GM19397 (cell line): ENCODE data around the gene NPNT.

Source experiments
- ATAC-seq: cut with Tn5 transposase; IDR thresholded peaks from one replicate; pipeline ENCODE4 v1.9.1; 2021; ENCODE audit warnings: mild to moderate bottlenecking, moderate library complexity; ENCODE audit not compliant: unreplicated experiment

The NPNT gene

GRCh38 chr4:105917171-105917685, 22.0 kb downstream of the NPNT start:
- ATAC-seq: no peak

DNA sequence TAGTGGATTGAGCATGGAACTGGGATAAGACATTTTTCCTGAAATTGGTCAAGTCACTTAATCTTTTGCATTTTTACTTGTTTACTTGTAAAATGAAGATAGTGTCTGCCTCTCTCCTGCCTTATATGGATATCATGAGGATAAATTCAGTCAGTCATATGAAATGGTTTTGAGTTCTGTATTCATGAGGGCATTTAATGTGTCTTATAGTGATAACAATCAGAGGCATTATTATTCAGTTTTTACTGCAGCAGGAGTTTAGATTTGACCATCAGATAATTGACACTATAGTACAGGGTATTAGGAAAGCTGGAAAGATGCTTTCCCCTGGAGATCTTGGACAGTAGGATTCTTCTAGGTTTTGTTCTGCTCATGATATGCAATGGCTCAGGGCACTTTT, 26.0 kb downstream of the NPNT start:
- ATAC-seq: no peak

GRCh38 chr4:105923497-105924238, 28.4 kb downstream of the NPNT start:
- no peak for ATAC-seq

DNA sequence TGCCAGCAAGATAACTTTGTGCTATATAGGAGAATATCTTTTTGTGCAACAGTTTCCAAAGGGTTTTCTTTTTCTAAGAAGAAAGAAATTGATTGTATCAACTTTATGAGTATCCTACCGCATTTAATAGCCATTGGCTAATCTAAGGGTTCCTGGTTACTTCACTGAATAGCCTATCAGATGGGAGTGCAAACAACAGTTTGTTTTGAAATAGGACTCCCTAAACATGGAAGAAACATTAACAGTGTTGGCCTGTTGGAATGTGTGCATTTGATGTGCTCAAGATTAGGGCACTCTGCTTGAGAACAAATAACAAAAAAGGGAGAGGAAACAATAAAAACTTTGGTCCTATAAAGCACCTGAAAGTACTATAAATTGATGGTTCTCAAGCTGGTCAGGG, 29.1 kb downstream of the NPNT start:
- ATAC-seq: no peak

DNA sequence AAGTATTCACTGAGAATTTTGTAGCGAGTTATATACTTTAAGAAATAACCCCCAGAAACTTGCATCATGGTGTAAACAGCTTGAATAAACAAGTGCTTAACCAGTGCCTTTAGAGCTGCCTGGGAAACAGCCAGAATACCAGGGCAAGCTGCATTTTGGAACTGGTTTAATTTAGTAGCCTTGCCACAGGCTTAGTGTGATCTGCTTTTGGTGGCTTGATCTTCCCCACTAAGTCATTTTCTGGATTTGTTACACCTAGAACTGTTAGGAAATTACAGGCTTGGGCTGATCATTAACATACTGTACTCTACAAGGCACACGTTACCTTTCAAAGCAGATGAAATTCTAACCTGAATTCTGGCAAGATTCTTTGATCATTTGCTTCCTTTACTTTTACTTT, 35.4 kb downstream of the NPNT start:
- no peak for ATAC-seq

DNA sequence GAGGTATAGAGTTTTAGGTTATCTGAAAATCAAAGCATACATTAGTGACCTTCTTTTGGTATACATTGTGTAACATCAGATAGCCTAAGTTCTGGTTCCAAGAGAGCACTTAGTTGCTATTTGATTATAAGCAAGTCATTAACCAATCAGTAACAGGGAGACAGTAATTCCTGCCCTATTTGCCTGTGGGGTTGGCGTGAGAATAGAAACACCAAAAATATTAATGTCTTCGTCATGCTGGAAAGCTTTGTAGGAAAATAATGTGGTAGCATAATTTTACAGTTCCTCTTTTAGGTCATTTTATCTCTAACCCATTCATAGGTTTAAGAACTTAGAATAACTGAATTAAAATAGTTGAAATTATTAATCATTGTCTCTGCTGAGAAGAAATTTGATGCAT, 37.8 kb downstream of the NPNT start:
- no peak for ATAC-seq

- ATAC-seq: no peak
Measured at GRCh38 chr4:105934386-105934785, 39.1 kb downstream of the NPNT start.

DNA sequence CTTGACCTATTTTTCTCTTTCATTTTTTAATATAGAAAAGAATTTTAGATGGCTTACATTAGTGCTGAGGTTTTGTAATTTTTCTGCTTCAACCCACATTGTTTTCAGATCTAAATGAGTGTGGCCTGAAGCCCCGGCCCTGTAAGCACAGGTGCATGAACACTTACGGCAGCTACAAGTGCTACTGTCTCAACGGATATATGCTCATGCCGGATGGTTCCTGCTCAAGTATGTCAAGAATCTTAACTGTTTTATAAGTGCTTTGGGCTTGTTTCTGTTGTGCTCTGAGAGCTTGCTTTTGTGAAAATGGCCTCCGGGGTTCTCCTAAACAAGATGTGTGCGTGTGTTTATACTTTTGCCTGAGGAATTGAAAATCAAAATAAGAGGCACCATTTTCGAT, 41.6 kb downstream of the NPNT start:
- ATAC-seq: no peak

GRCh38 chr4:105937759-105938158, 42.5 kb downstream of the NPNT start:
- no peak for ATAC-seq

GRCh38 chr4:105943234-105943633, 48.0 kb downstream of the NPNT start:
- ATAC-seq: no peak

DNA sequence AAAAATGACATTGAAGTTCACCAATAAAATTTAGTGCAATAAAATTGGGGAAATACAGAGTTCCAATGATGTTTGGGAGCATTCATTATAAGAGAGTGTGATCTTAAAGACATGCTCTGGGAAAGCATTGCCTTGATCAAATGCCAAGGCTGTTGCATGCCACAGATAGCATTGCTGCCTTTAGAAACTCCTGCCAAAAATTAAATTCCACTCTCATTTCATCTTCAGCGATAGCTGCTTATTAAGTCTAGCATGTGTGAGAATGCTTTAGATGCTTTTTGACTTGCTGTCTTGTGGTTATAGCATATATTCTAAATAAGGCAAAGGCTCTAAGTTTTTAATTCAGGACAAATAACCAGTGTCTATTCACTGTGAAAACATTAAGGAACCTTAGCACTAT, 49.3 kb downstream of the NPNT start:
- ATAC-seq: no peak

DNA sequence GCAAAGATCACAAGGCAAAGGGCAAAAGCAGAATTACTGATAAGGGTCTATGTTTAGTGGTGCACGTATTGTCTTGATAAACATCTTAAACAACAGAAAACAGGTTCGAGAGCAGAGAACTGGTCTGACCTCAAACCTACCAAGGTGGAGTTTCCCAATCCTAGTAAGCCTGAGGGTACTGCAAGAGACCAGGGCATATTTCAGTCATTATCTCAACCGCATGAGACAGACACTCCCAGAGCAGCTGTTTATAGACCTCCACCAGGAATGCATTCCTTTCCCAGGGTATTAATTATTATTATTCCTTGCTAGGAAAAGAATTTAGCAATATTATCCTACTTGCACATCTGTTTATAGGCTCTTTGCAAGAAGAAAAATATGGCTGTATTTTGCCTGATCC, 51.5 kb downstream of the NPNT start:
- no peak for ATAC-seq

- ATAC-seq: no peak
Measured at GRCh38 chr4:105950701-105951100, 55.4 kb downstream of the NPNT start.

DNA sequence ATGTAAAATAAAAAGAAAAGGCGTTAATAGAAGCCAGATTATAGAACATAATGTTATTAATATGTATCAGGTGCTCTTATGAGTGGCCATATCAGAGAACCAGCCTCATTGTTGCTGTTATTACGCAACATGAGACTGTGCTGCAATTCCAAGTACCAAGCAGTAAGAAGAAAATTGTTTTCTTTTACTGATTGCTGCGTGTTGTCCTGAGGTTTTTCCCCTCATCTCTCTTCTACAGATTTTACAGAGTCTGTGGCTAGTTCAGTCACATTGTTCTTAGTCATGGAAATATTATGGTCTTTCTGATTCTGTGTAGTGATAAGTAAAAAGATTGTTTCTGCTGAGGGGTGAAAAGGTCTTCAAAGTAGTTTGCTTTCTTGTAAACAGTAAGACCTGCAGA, 55.9 kb downstream of the NPNT start:
- no peak for ATAC-seq

GRCh38 chr4:105952591-105952990, 57.3 kb downstream of the NPNT start:
- no peak for ATAC-seq

- ATAC-seq: no peak
Measured at GRCh38 chr4:105956569-105956968, 61.3 kb downstream of the NPNT start.

- no peak for ATAC-seq
Measured at GRCh38 chr4:105957680-105958079, 62.4 kb downstream of the NPNT start.

DNA sequence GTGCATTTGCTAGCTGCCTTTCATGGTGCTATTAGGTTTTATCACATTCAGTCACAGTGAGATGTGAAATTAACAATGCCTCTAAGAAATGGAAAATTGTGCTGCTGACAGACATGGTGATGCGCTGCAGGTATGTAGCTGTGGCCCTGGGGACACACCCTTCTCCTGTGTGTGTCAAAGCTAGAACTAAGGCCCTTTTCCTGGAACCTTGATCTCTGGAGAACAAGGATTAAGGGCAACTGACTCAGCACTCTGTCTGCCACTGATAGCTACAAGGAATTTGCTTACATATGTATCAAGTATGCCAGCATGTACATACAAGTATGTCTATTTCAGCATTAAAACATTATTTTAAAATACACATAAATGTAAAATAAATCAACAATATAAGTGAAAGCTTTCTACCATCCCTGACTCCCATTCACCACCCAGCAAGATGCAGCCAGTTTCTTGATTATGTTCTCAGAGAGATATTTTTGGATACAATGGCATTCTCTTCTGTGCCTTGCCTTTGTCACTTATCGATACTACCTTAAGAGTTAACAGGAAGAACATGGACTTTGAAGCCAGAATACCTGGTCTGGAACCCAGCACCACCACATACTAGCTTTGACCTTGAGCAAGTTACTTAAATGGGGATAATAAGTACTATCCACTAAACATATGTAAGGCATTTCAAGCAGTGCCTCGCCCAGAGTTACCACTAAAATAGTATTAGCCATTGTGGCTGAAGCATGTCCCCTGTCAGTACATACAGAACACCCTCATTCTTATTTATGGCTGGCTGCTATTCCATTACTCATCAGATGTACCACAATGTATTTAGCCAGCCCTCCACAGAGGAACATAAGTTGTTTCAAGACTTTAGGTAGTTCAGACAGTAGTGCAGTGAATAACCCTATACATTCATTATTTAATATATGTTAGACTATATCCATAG, 68.5 kb downstream of the NPNT start:
- no peak for ATAC-seq

DNA sequence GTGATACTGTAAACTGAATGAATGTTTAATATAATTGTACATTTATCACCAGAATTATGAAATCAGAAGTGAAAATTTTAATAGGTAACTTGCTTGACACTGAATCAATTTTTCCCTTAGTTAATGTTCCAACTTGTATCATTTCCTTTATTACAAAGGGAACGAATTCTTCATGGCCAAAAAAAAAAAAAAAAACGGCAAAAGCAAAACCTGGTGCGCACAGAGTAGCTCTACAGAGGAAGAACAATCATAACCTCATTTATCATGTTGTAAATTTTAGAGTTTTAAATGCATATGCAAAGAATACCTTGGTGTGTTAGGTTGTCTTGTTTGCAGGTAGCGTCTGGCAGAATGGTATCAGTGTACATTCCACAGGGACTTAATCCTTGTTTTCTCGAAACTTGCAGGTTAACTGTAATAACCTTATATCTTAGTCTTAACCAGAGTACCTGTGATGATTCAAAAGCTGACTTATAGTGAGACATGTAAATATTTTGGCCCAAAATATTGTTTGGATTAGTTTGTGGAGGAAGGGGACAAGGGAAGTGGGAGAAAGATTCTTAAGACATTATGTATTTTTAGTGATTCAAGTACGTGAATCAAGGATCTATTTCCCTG, 70.0 kb downstream of the NPNT start:
- ATAC-seq: no peak

- no peak for ATAC-seq
Measured at GRCh38 chr4:105966051-105966450, 70.8 kb downstream of the NPNT start.

- ATAC-seq: no peak
Measured at GRCh38 chr4:105967058-105967658, 71.9 kb downstream of the NPNT start.
